HUES6 (cell line): ENCODE measurements around the gene PROM2.

Source experiments
- H3K27ac ChIP-seq: 2 replicates; pipeline ENCODE4 v1.7.0; 2013; ENCODE audit warnings: low read depth, mild to moderate bottlenecking, low read length, inconsistent platforms
- H3K27me3 ChIP-seq: 2 replicates; pipeline ENCODE4 v1.6.1; 2013; ENCODE audit warnings: low read length; ENCODE audit not compliant: control insufficient read depth, insufficient read depth
- H3K36me3 ChIP-seq: 2 replicates; pipeline ENCODE4 v1.6.1; 2013; ENCODE audit warnings: low read length; ENCODE audit not compliant: control insufficient read depth, insufficient read depth
- H3K4me1 ChIP-seq: 2 replicates; pipeline ENCODE4 v1.6.1; 2013; ENCODE audit warnings: low read length; ENCODE audit not compliant: control insufficient read depth, insufficient read depth
- H3K4me3 ChIP-seq: 2 replicates; pipeline ENCODE4 v1.5.1; 2013; ENCODE audit warnings: low read depth, low read length
- H3K9ac ChIP-seq: one replicate; pipeline ENCODE4 v1.6.1; 2013; ENCODE audit warnings: mild to moderate bottlenecking, low read length
- H3K9me3 ChIP-seq: 2 replicates; pipeline ENCODE4 v1.6.1; 2013; ENCODE audit warnings: low read depth, low read length; ENCODE audit not compliant: control insufficient read depth, insufficient read depth

Gene PROM2

GRCh38 chr2:95287806-95288205, 13.6 kb downstream of the PROM2 start:
- Histone ChIP-seq H3K27me3 (no peaks in the 10 kb centered on the region), H3K9me3 (peaks cover 12% of the 10 kb centered on the region), H3K9ac (no peak overlapping the region), H3K27ac (no peak overlapping the region), H3K4me3 (no peak overlapping the region), H3K36me3 (no peaks in the 10 kb centered on the region), H3K4me1 (no peaks in the 10 kb centered on the region)

- peaks cover 12% of the 10 kb centered on the region for H3K9me3 ChIP-seq
- H3K4me1 ChIP-seq: no peaks in the 10 kb centered on the region
- H3K4me3 ChIP-seq: no peak overlapping the region
- no peaks in the 10 kb centered on the region for H3K27me3 ChIP-seq
- H3K9ac ChIP-seq: no peak overlapping the region
- no peaks in the 10 kb centered on the region for H3K36me3 ChIP-seq
- H3K27ac ChIP-seq: no peak overlapping the region
Observed at GRCh38 chr2:95289253-95289652, 15.0 kb downstream of the PROM2 start.

GRCh38 chr2:95291222-95291621, 17.0 kb downstream of the PROM2 start:
- Histone ChIP-seq H3K36me3 (no peaks in the 10 kb centered on the region), H3K4me3 (no peak overlapping the region), H3K27ac (no peak overlapping the region), H3K27me3 (no peaks in the 10 kb centered on the region), H3K9me3 (peaks cover 12% of the 10 kb centered on the region), H3K4me1 (no peaks in the 10 kb centered on the region), H3K9ac (no peak overlapping the region)

- 0 out of 2 replicates have a peak, but pooled peaks cover 7% of the 10 kb centered on the region for H3K27me3 ChIP-seq
Observed at GRCh38 chr2:95292623-95293260, 18.5 kb downstream of the PROM2 start.

DNA sequence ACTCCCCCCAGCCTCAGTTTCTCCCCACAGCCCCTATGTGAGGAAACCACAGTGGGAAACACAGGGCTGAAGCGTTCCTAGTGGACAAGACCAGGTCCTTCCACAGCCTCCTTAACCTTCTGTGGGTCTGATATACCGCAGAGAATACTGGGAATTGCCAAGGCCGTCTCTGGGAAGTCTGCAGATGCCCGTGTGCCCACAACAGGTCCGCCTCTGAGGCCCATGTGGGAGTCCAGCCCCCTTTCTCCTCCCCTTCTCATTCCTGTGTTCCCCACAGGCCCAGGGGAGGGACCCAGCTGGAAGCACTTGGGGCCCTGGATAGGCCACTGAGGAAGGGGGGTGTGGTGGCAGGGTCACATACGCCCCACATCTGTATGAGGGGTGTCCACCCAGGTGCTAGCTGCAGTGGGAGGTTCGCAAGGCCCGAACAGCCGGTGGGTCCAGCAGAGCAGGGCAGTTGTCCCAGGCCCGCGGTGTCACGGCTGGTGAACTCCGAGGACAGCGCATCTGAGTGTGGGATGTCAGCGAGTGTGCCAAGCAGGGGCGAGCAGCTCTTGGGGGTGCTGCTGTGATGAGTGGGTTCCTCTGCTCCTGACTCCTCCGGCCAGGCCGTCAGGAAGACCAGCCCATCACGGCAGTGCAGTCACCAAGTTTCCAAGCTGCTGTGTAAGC, 20.5 kb downstream of the PROM2 start:
- Histone ChIP-seq H3K9me3 (peaks cover 12% of the 10 kb centered on the region), H3K4me1 (peaks cover 15% of the 10 kb centered on the region; the same call in 1 of the 2 replicates), H3K9ac (no peak overlapping the region), H3K27ac (no peak overlapping the region), H3K4me3 (no peak overlapping the region), H3K36me3 (no peaks in the 10 kb centered on the region), H3K27me3 (peaks cover 15% of the 10 kb centered on the region)

More at GRCh38 chr2:95292623-95293260, 18.5 kb downstream of the PROM2 start:
- Histone ChIP-seq H3K9me3 (peaks cover 12% of the 10 kb centered on the region), H3K9ac (no peak overlapping the region), H3K4me1 (peaks cover 11% of the 10 kb centered on the region; the same call in 1 of the 2 replicates), H3K27ac (no peak overlapping the region), H3K4me3 (no peak overlapping the region), H3K36me3 (no peaks in the 10 kb centered on the region)

GRCh38 chr2:95295376-95295775, 21.1 kb downstream of the PROM2 start:
- H3K36me3 ChIP-seq: no peaks in the 10 kb centered on the region
- no peak overlapping the region for H3K4me3 ChIP-seq
- peaks cover 8% of the 10 kb centered on the region for H3K9me3 ChIP-seq
- peaks cover 15% of the 10 kb centered on the region for H3K27me3 ChIP-seq
- H3K4me1 ChIP-seq: peaks cover 15% of the 10 kb centered on the region; the same call in 1 of the 2 replicates
- no peak overlapping the region for H3K9ac ChIP-seq
- no peak overlapping the region for H3K27ac ChIP-seq

DNA sequence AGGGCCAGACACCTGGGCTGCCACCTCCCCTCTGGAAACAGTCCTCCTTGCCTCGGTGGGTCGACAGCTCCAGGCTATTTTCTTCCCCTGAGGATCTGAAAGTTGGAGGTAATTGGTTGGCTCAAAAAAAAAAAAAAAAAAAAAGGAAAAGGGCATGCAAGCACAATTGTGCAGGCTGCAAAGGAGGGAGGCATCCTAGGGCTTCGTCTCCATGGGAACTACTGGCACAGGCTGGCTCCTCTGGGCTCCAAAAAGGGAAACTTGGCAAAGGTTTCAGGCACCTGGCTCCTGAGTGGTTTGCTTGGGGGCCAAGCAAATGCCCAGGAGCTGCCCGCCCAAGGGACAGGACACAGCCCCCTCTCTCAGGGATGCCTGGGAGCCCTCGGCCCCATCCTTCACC, 21.8 kb downstream of the PROM2 start:
- peaks cover 5% of the 10 kb centered on the region for H3K9me3 ChIP-seq
- H3K36me3 ChIP-seq: no peaks in the 10 kb centered on the region
- H3K4me1 ChIP-seq: peaks cover 15% of the 10 kb centered on the region; the same call in 1 of the 2 replicates
- H3K27ac ChIP-seq: no peak overlapping the region
- H3K4me3 ChIP-seq: no peak overlapping the region
- no peak overlapping the region for H3K9ac ChIP-seq
- peaks cover 15% of the 10 kb centered on the region for H3K27me3 ChIP-seq

DNA sequence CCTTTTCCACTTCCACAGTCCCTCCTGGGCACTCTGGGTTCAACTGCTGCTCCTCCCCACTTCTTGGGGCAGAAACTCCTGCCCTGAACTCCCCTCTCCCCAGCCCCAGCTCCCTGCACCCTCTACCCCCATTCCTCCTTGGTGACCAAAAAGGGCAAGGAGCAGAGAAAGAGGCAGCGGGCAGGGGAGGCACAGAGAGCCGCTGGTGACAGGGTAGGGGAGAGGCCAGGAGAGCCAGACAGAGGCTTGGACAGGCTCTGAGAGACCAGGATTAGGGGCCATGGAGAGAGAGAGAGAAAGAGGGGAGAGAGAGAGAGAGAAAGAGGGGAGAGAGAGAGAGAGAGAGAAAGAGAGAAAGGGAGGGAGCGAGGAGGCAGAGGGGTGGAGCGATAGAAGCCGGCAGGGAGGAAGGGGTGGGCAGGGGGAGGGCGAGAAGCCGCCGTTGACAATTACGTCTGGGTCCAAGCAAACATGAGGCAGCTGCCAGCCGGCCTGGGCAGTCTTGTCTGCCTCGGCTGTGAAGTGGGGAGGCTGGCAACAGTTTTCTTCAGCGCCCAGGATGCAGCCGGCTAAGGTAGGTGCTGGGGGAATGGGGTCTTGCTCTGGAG, 22.7 kb downstream of the PROM2 start, which contains the start of gene KCNIP3:
KCNIP3 (plus strand) TSS at position 468 of the 608 bp plus-strand sequence; CDS start at position 560, 92 bp downstream.
- Histone ChIP-seq H3K36me3 (no peaks in the 10 kb centered on the region), H3K9me3 (no peaks in the 10 kb centered on the region; the same call in 1 of the 2 replicates), H3K9ac (no peak within 1 kb of the TSS), H3K4me1 (peaks cover 15% of the 10 kb centered on the region; the same call in 1 of the 2 replicates), H3K27me3 (peaks cover 15% of the 10 kb centered on the region), H3K27ac (no peak within 1 kb of the TSS), H3K4me3 (peak within 1 kb of the TSS; percentile 27)

DNA sequence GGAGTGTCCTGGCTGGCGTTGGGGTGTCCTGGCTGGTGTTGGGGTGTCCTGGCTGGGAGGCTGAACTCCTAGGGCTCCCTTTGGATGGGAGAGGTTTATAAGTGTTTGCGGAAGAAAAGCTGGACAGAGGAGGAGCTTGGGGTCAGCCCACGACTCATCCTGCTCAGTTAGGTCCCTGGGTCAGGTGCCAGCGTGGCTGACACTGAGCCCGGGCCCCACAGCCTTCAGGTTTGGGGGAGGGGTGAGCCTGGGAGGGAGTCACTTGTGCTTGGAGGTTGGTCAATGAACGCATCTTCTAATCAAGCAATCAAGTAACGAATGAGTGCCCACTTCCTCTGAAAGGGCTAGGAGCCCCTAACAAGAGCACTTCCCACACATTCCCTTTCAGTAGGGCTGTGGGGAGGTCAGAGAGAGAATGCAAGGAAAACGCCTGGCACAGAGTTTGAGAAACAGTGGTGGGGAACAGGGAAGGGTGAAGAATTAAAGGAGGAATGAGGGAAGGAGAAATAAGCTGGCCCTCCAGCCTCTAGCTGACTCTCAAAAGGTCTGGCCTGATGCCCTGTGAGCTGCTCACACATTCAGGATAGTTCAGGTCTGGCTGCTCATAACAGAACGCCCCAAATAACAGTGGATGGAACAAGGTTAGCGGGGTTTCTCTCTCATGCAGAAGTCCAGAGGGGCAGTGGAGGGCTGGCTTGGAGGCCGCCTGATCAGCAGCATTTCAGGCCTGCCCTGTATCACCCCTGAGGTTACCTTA, 23.6 kb downstream of the PROM2 start:
- Histone ChIP-seq H3K4me3 (no peak overlapping the region), H3K27ac (no peak overlapping the region), H3K9me3 (no peaks in the 10 kb centered on the region; the same call in 1 of the 2 replicates), H3K4me1 (peaks cover 15% of the 10 kb centered on the region; the same call in 1 of the 2 replicates), H3K9ac (no peak overlapping the region), H3K36me3 (no peaks in the 10 kb centered on the region), H3K27me3 (peaks cover 15% of the 10 kb centered on the region)

DNA sequence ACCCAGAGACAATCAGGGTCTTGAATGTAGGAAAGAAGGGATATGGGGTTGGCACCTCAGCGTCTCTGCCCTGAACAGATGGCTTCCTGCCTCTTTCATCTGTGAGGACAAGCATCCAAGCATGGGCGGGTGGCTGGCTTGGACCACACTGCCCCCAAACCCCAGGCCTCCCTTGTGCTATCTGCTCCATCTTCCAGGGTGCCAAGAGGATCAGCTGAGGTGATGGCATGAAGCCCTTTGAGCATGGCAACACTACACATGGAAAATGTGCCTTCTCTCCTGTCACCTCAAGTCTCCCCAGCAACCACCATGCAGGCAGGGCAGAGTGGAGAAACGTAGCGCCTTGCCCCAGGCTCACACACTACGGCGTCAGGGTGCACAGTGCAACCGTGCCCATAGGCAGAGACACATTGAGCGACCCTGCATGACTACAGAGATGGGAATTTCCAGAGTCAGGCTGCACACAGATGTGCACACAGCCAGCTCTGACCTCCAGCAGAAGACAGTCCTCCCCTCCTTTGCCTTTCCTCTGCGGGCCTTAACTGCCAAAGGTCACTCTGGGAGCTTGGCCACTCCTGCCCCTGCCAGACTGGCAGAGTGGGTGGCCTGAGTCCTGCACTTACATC, 24.4 kb downstream of the PROM2 start:
- Histone ChIP-seq H3K27ac (no peak overlapping the region), H3K27me3 (peaks cover 15% of the 10 kb centered on the region), H3K9me3 (no peaks in the 10 kb centered on the region; the same call in 1 of the 2 replicates), H3K36me3 (no peaks in the 10 kb centered on the region), H3K4me1 (peaks cover 15% of the 10 kb centered on the region; the same call in 1 of the 2 replicates), H3K9ac (no peak overlapping the region), H3K4me3 (no peak overlapping the region)
